ENCODE data around the gene TUBB1.

TUBB1 gene

DNA sequence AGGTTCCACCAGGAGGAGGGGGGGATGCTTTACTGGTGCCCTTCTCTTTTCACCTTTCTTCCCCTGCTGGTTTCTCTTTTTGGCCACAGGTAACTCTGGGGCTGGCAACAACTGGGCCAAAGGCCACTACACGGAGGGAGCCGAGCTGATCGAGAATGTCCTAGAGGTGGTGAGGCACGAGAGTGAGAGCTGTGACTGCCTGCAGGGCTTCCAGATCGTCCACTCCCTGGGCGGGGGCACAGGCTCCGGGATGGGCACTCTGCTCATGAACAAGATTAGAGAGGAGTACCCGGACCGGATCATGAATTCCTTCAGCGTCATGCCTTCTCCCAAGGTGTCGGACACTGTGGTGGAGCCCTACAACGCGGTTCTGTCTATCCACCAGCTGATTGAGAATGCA is 4.4 kb downstream of the TUBB1 start:
- CTCF ChIA-PET = interaction anchor here (0.5 to 0.6 kb wide), 2 partner anchors 164 to 1580 kb away, joined by 3 to 5 read pairs; no protein-coding TSS in a partner anchor

DNA sequence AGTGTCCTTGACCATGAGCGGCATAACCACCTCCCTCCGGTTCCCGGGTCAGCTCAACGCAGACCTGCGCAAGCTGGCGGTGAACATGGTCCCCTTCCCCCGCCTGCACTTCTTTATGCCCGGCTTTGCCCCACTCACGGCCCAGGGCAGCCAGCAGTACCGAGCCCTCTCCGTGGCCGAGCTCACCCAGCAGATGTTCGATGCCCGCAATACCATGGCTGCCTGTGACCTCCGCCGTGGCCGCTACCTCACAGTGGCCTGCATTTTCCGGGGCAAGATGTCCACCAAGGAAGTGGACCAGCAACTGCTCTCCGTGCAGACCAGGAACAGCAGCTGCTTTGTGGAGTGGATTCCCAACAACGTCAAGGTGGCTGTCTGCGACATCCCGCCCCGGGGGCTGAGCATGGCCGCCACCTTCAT is 4.9 kb downstream of the TUBB1 start:
- no peak for DNase-seq (ENCODE audit: low spot score)
- H3K27ac ChIP-seq = peak overlapping the region; percentile 20
- TF ChIP-seq CTCF (conservative IDR thresholded peaks at IDR 0.05; ENCODE audit: low read depth) = no peak
- CTCF ChIA-PET = interaction anchor here (0.5 to 0.6 kb wide), 2 partner anchors 119 to 1581 kb away, joined by 3 read pairs; no protein-coding TSS in a partner anchor
- POLR2A ChIA-PET (ENCODE audit: low non-redundant PET) = interaction anchor here (0.6 kb wide), 1 partner anchor 43 kb away, joined by 3 read pairs; no protein-coding TSS in a partner anchor

More for the DNA sequence above, 4.4 kb downstream of the TUBB1 start:
- POLR2A ChIA-PET (ENCODE audit: low non-redundant PET) = interaction anchor here (0.6 kb wide), 1 partner anchor 44 kb away, joined by 3 read pairs; no protein-coding TSS in a partner anchor
- DNase-seq (ENCODE audit: low spot score) = no peak
- H3K27ac ChIP-seq = peak overlapping the region; percentile 20
- no peak for TF ChIP-seq CTCF (conservative IDR thresholded peaks at IDR 0.05; ENCODE audit: low read depth)

- CTCF ChIA-PET = interaction anchor here (0.5 to 0.7 kb wide), 2 partner anchors 9 to 70 kb away, joined by 5 to 6 read pairs; no protein-coding TSS in a partner anchor
- no peak for DNase-seq (ENCODE audit: low spot score)
- no peak overlapping the region for H3K27ac ChIP-seq
- POLR2A ChIA-PET (ENCODE audit: low non-redundant PET) = no interaction called here
- TF ChIP-seq CTCF (conservative IDR thresholded peaks at IDR 0.05; ENCODE audit: low read depth) = no peak
Measured at GRCh38 chr20:59025086-59025485, 5.9 kb downstream of the TUBB1 start.

- ChIA-PET CTCF (interaction anchor here (0.5 to 0.7 kb wide), 2 partner anchors 10 to 70 kb away, joined by 5 to 6 read pairs; no protein-coding TSS in a partner anchor), POLR2A (ENCODE audit: low non-redundant PET) (no interaction called here)
- no peak for DNase-seq (ENCODE audit: low spot score)
- no peak overlapping the region for H3K27ac ChIP-seq
- no peak for TF ChIP-seq CTCF (conservative IDR thresholded peaks at IDR 0.05; ENCODE audit: low read depth)
Measured at GRCh38 chr20:59025511-59025910, 6.3 kb downstream of the TUBB1 start.

DNA sequence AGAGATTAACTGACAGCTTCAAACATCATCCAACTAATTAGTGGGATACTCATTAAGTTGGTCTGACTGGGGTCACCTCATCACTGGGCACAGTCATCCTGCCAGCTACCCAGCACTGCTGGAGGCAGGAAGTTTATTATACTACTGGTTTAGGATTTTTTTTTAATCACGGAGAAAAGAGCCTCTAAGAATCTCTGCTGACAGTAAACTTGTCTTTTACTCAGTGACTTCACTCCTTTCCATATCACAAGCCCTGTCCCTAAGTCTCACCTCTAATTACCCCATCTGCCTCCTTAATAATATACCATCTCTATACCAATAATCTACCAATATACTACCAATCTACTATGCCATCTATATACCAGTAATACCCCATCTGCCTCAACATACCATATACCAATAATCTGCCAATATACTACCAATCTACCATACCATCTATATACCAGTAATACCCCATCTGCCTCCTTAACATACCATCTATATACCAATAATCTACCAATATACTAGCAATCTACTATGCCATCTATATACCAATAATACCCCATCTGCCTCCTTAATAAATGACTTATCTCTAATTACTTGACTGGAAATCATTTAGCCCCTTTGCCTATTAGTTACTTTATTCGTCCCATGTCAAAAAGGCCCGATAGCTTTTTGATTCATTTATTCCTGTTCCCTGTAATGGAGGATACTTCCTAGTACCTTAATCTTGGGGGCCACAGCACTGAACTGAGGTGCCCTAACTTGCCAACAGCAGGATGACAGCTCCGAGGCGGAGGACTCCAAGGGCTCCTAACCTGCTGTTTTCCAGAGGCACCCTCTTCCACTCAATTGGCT is 7.9 kb downstream of the TUBB1 start:
- DNase-seq (ENCODE audit: low spot score) = no peak
- POLR2A ChIA-PET (ENCODE audit: low non-redundant PET) = no interaction called here
- TF ChIP-seq CTCF (conservative IDR thresholded peaks at IDR 0.05; ENCODE audit: low read depth) = no peak
- no peak overlapping the region for H3K27ac ChIP-seq
- CTCF ChIA-PET = interaction anchor here (0.6 kb wide), 1 partner anchor 70 kb away, joined by 3 read pairs; no protein-coding TSS in a partner anchor

DNA sequence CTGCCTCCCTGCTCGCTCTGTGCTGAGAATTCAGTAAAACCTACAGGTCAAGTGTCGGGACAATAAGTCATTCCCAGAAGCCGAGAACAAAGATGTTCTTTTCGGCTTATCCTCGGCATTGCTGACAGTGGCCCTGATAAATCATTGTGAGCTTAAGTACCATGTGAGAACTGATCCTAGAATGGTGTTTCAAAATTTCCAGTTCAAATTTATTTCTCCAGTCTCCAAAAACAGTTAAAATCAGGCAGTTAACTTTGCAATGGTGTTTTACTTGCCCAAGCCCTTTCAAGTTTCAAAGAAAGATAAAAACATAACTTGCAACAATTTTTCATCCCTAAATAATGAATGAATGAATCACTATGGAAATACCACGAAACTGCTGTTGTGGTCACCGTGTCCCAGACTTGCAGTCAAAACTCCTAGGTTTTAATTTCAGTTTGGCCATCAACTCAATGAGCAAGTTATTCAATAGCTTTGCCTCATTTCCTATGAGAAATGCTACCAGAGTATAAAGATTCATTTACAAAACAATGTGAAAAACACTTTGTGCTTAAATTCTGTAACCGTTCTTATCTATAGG is 8.6 kb downstream of the TUBB1 start:
- ChIA-PET CTCF (interaction anchor here (0.6 to 0.9 kb wide), 2 partner anchors 18 to 69 kb away, joined by 3 read pairs; no protein-coding TSS in a partner anchor), POLR2A (ENCODE audit: low non-redundant PET) (no interaction called here)
- DNase-seq (ENCODE audit: low spot score) = no peak
- no peak overlapping the region for H3K27ac ChIP-seq
- no peak for TF ChIP-seq CTCF (conservative IDR thresholded peaks at IDR 0.05; ENCODE audit: low read depth)

Data from RWPE1 (cell line).